ENCODE results near the gene IZUMO1.

Gene IZUMO1

GRCh38 chr19:48740164-48740972 is 6.3 kb downstream of the IZUMO1 start, which contains the start of gene RASIP1:
TSS of gene RASIP1 (minus strand) at chr19:48740610. CDS start at chr19:48740282, 328 bp downstream.
- no CpG with 5 or more reads among the region's 27 CpGs for WGBS, 2 donors (ENCODE audit: extremely low coverage in 2 of 2, insufficient read length in 2 of 2, insufficient replicate concordance in 1 of 2)
- DNase-seq (ENCODE audit: low spot score) = no peak
- Histone ChIP-seq H2BK5ac (ENCODE audit: low read length) (peak within 1 kb of the TSS; percentile 33), H3K4me1 (ENCODE audit: control insufficient read depth in 2 of 2, insufficient read depth in 1 of 2, low read depth in 1 of 2, low read length in 2 of 2) (peaks cover 3 to 8% of the 10 kb centered on the region in 2 donors), H3K27me3 (ENCODE audit: control insufficient read depth in 3 of 3, insufficient read depth in 3 of 3, low read depth in 1 of 3, low read length in 3 of 3) (peaks cover 9 to 32% (median 25%) of the 10 kb centered on the region in 3 experiments), H3K18ac (ENCODE audit: low read length) (peak within 1 kb of the TSS; percentile 99), H2BK12ac (ENCODE audit: low read length) (peak within 1 kb of the TSS; percentile 50), H2BK120ac (ENCODE audit: low read depth, low read length) (no peak within 1 kb of the TSS), H3K23ac (ENCODE audit: low read depth, low read length, poor library complexity) (peak within 1 kb of the TSS; percentile 94), H2AK5ac (ENCODE audit: low read depth, low read length) (peak within 1 kb of the TSS; percentile 87), H3K14ac (ENCODE audit: low read length) (peak within 1 kb of the TSS; percentile 84), H2BK15ac (ENCODE audit: low read length) (peak within 1 kb of the TSS; percentile 98), H3K4ac (ENCODE audit: low read length) (no peak within 1 kb of the TSS), H3K9ac (ENCODE audit: low read depth, low read length, poor library complexity) (peak within 1 kb of the TSS; percentile 27), H3K36me3 (replicated peaks in 1 of 2; ENCODE audit: control insufficient read depth in 2 of 2, insufficient read depth in 2 of 2, low read length in 2 of 2) (no peaks in the 10 kb centered on the region), H3K27ac (replicated peaks; ENCODE audit: low read length) (no peak within 1 kb of the TSS), H3K4me3 (ENCODE audit: low read length in 2 of 2) (peak within 1 kb of the TSS; percentile 51 to 87), H3K79me1 (ENCODE audit: low read depth, low read length) (no peaks in the 10 kb centered on the region), H4K8ac (ENCODE audit: low read depth, low read length) (peak within 1 kb of the TSS; percentile 70), H2AFZ (ENCODE audit: low read length) (peak within 1 kb of the TSS; percentile 99), H3K4me2 (ENCODE audit: insufficient read depth, low read length, poor library complexity, severe bottlenecking) (peak within 1 kb of the TSS; percentile 99), H3K9me3 (replicated peaks in 1 of 2; ENCODE audit: control insufficient read depth in 2 of 2, insufficient read depth in 1 of 2, low read depth in 1 of 2, low read length in 2 of 2) (peaks cover 0 to under 1% of the 10 kb centered on the region in 2 donors), H4K91ac (ENCODE audit: low read depth, low read length, poor library complexity) (no peak within 1 kb of the TSS)

GRCh38 chr19:48739404-48740163 is 7.1 kb downstream of the IZUMO1 start:
- no CpG with 5 or more reads among the region's 51 CpGs for WGBS, 2 donors (ENCODE audit: extremely low coverage in 2 of 2, insufficient read length in 2 of 2, insufficient replicate concordance in 1 of 2)
- Histone ChIP-seq H3K4me1 (ENCODE audit: control insufficient read depth in 2 of 2, insufficient read depth in 1 of 2, low read depth in 1 of 2, low read length in 2 of 2) (peaks cover 3 to 9% of the 10 kb centered on the region in 2 donors), H3K27me3 (ENCODE audit: control insufficient read depth in 3 of 3, insufficient read depth in 3 of 3, low read depth in 1 of 3, low read length in 3 of 3) (peaks cover 9 to 32% (median 25%) of the 10 kb centered on the region in 3 experiments), H2BK120ac (ENCODE audit: low read depth, low read length) (no peak overlapping the region), H3K9ac (ENCODE audit: low read depth, low read length, poor library complexity) (peak overlapping the region; percentile 93), H3K23ac (ENCODE audit: low read depth, low read length, poor library complexity) (peak overlapping the region; percentile 94), H2BK12ac (ENCODE audit: low read length) (peak overlapping the region; percentile 50), H3K4me2 (ENCODE audit: insufficient read depth, low read length, poor library complexity, severe bottlenecking) (peak overlapping the region; percentile 99), H3K4me3 (ENCODE audit: low read length in 2 of 2) (peak overlapping the region; percentile 51 to 87), H3K79me1 (ENCODE audit: low read depth, low read length) (no peaks in the 10 kb centered on the region), H2BK15ac (ENCODE audit: low read length) (peak overlapping the region; percentile 98), H2AFZ (ENCODE audit: low read length) (peak overlapping the region; percentile 99), H3K36me3 (replicated peaks in 1 of 2; ENCODE audit: control insufficient read depth in 2 of 2, insufficient read depth in 2 of 2, low read length in 2 of 2) (no peaks in the 10 kb centered on the region), H3K9me3 (replicated peaks in 1 of 2; ENCODE audit: control insufficient read depth in 2 of 2, insufficient read depth in 1 of 2, low read depth in 1 of 2, low read length in 2 of 2) (no peaks in the 10 kb centered on the region), H4K91ac (ENCODE audit: low read depth, low read length, poor library complexity) (no peak overlapping the region), H3K27ac (replicated peaks; ENCODE audit: low read length) (no peak overlapping the region), H3K14ac (ENCODE audit: low read length) (peak overlapping the region; percentile 84), H2BK5ac (ENCODE audit: low read length) (no peak overlapping the region), H3K18ac (ENCODE audit: low read length) (peak overlapping the region; percentile 99), H4K8ac (ENCODE audit: low read depth, low read length) (no peak overlapping the region), H2AK5ac (ENCODE audit: low read depth, low read length) (peak overlapping the region; percentile 87), H3K4ac (ENCODE audit: low read length) (no peak overlapping the region)
- no peak for DNase-seq (ENCODE audit: low spot score)

GRCh38 chr19:48738557-48739403 is 7.9 kb downstream of the IZUMO1 start:
- H2AK5ac ChIP-seq (ENCODE audit: low read depth, low read length) = peak overlapping the region; percentile 87
- no peak overlapping the region for H2BK120ac ChIP-seq (ENCODE audit: low read depth, low read length)
- H3K4me1 ChIP-seq (ENCODE audit: control insufficient read depth in 2 of 2, insufficient read depth in 1 of 2, low read depth in 1 of 2, low read length in 2 of 2) = peaks cover 3 to 9% of the 10 kb centered on the region in 2 donors
- peak overlapping the region; percentile 58 for H4K8ac ChIP-seq (ENCODE audit: low read depth, low read length)
- peak overlapping the region; percentile 99 for H3K4me2 ChIP-seq (ENCODE audit: insufficient read depth, low read length, poor library complexity, severe bottlenecking)
- H3K27ac ChIP-seq (replicated peaks; ENCODE audit: low read length) = peak overlapping the region; percentile 77
- H3K4ac ChIP-seq (ENCODE audit: low read length) = peak overlapping the region; percentile 78
- H2BK15ac ChIP-seq (ENCODE audit: low read length) = peak overlapping the region; percentile 94
- H3K9me3 ChIP-seq (replicated peaks in 1 of 2; ENCODE audit: control insufficient read depth in 2 of 2, insufficient read depth in 1 of 2, low read depth in 1 of 2, low read length in 2 of 2) = no peaks in the 10 kb centered on the region
- H3K9ac ChIP-seq (ENCODE audit: low read depth, low read length, poor library complexity) = peak overlapping the region; percentile 93
- H3K23ac ChIP-seq (ENCODE audit: low read depth, low read length, poor library complexity) = peak overlapping the region; percentile 86
- H3K18ac ChIP-seq (ENCODE audit: low read length) = peak overlapping the region; percentile 99
- no CpG with 5 or more reads among the region's 96 CpGs for WGBS, 2 donors (ENCODE audit: extremely low coverage in 2 of 2, insufficient read length in 2 of 2, insufficient replicate concordance in 1 of 2)
- H2AFZ ChIP-seq (ENCODE audit: low read length) = peak overlapping the region; percentile 99
- no peak overlapping the region for H4K91ac ChIP-seq (ENCODE audit: low read depth, low read length, poor library complexity)
- peaks cover 9 to 32% (median 25%) of the 10 kb centered on the region in 3 experiments for H3K27me3 ChIP-seq (ENCODE audit: control insufficient read depth in 3 of 3, insufficient read depth in 3 of 3, low read depth in 1 of 3, low read length in 3 of 3)
- H2BK12ac ChIP-seq (ENCODE audit: low read length) = peak overlapping the region; percentile 87
- H3K14ac ChIP-seq (ENCODE audit: low read length) = peak overlapping the region; percentile 43
- no peaks in the 10 kb centered on the region for H3K79me1 ChIP-seq (ENCODE audit: low read depth, low read length)
- no peaks in the 10 kb centered on the region for H3K36me3 ChIP-seq (replicated peaks in 1 of 2; ENCODE audit: control insufficient read depth in 2 of 2, insufficient read depth in 2 of 2, low read length in 2 of 2)
- no peak overlapping the region for H2BK5ac ChIP-seq (ENCODE audit: low read length)
- peak; percentile 94 for DNase-seq (ENCODE audit: low spot score)
- peak overlapping the region; percentile 51 to 87 for H3K4me3 ChIP-seq (ENCODE audit: low read length in 2 of 2)
